Measurements from ENCODE around the gene MCC. TPM values are rescaled to one million over a fixed set of nuclear protein-coding genes. Genes with fewer than 3 reads are reported as not detected.

Gene MCC
- polyA plus RNA-seq (2012; ENCODE audit: insufficient read length, low read depth), result 233 TPM

DNA sequence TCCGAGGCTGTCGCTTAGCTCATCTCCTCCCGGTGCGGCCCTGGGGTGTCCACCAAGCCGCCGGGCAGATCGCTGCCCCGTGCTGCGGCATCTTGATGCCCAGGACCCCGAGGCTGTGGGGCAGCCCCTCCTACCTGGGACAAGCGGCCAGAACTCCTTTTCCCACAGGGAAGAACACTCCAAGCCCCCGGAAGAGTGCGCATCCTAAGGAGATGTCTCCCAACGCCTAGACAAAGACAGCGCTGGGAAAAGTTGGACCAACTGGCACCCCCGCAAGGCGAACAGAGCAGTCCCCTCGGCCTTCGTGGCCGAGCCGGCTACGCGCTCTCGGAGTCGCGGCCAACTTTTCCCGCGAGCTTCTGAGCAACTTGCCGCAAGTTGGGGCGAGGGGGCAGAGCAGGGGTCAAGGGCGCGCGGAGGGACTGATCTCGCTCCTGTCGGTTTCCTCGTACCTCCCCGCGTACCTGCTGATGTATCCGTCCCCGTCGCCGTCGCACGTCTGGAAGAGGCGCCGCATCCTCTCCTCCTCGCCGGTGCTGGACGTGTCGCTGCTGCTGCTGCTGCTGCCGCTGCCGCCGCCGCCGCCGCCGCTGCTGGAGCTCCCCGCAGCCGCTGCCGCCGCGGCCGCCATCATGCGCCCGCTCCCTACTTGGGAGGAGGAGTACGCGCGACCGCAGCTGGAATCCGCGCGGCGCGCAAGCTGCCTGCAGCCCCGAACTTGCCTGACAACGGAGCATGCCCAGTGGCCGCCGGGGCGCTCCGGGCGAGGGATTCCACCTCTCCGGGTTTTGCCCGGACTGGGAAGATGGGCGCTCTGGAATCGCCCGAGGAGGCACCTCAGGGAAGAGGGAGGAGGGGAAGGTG, at the start of gene MCC:
TSS of gene MCC (minus strand) at position 673 of the 864 bp plus-strand sequence.
- TF ChIP-seq POLR2AphosphoS5 (IDR thresholded peaks at IDR 0.05; ENCODE audit: low read depth, low read length) (no peak), TAF1 (IDR thresholded peaks at IDR 0.05; ENCODE audit: borderline replicate concordance, insufficient read depth, low read length) (no peak), SIN3A (IDR thresholded peaks at IDR 0.05; ENCODE audit: borderline replicate concordance, insufficient read depth, low read length) (no peak), FOXP2 (optimal IDR thresholded peaks at IDR 0.05; ENCODE audit: borderline replicate concordance, extremely low read depth, extremely low read length, insufficient read depth) (no peak)
- TF ChIP-seq, protein P1, sequence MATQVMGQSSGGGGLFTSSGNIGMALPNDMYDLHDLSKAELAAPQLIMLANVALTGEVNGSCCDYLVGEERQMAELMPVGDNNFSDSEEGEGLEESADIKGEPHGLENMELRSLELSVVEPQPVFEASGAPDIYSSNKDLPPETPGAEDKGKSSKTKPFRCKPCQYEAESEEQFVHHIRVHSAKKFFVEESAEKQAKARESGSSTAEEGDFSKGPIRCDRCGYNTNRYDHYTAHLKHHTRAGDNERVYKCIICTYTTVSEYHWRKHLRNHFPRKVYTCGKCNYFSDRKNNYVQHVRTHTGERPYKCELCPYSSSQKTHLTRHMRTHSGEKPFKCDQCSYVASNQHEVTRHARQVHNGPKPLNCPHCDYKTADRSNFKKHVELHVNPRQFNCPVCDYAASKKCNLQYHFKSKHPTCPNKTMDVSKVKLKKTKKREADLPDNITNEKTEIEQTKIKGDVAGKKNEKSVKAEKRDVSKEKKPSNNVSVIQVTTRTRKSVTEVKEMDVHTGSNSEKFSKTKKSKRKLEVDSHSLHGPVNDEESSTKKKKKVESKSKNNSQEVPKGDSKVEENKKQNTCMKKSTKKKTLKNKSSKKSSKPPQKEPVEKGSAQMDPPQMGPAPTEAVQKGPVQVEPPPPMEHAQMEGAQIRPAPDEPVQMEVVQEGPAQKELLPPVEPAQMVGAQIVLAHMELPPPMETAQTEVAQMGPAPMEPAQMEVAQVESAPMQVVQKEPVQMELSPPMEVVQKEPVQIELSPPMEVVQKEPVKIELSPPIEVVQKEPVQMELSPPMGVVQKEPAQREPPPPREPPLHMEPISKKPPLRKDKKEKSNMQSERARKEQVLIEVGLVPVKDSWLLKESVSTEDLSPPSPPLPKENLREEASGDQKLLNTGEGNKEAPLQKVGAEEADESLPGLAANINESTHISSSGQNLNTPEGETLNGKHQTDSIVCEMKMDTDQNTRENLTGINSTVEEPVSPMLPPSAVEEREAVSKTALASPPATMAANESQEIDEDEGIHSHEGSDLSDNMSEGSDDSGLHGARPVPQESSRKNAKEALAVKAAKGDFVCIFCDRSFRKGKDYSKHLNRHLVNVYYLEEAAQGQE (IDR thresholded peaks at IDR 0.05; ENCODE audit: insufficient read depth in 1 of 2, low read depth in 2 of 2, low read length in 2 of 2), result no peak

DNA sequence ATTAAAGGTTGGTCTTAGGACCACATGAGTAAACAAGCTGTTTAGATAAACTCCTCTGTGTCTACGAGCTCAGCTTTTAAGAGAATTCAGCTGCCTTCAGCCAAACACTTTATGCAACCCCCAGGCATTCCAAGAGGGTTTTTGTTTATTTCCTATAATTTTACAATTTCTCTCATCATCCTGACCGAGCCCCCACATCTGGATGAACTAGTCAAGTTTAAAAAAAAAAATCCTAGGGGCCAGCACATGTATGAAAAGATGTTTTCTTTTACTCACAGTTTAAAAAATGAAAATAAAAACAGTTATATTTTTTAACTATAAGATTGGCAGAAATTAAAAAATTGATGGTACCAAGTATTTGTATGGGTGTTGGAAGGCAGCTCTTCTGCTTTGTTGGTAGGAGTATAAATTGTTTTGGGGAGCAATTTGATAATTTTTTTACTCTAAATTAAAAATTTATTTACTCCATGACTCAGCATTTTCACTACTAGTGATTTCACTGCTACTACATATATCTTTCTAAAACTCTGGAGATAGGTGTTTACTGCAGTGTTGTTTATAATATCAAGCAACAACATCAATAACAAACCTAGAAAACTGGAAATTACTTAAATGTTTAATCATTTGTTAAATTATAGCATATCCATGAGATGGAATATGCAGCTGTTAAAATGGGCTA, 43.4 kb upstream of the MCC start:
- TF ChIP-seq, protein P1 (IDR thresholded peaks at IDR 0.05; ENCODE audit: insufficient read depth in 1 of 2, low read depth in 2 of 2, low read length in 2 of 2), result no peak
- TF ChIP-seq TAF1 (IDR thresholded peaks at IDR 0.05; ENCODE audit: borderline replicate concordance, insufficient read depth, low read length) (no peak), SIN3A (IDR thresholded peaks at IDR 0.05; ENCODE audit: borderline replicate concordance, insufficient read depth, low read length) (no peak), FOXP2 (optimal IDR thresholded peaks at IDR 0.05; ENCODE audit: borderline replicate concordance, extremely low read depth, extremely low read length, insufficient read depth) (no peak), POLR2AphosphoS5 (IDR thresholded peaks at IDR 0.05; ENCODE audit: low read depth, low read length) (no peak)

DNA sequence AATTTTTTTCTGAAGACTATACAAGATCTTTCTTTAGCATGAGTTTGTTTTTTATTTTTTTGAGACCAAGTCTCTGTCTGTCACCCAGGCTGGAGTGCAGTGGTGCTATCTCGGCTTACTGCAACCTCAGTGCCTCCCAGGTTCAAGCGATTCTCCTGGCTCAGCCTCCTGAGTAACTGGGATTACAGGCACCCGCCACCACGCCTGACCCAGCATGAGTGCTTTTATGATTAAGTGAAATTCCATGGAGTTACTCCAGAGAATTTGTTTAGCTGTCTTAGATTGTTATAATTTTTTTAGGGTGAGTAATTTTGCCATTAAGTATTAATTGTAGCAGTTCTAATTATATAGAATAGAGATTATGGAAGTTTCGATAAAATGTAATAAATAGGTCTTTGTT, 39.5 kb upstream of the MCC start:
- TF ChIP-seq POLR2AphosphoS5 (IDR thresholded peaks at IDR 0.05; ENCODE audit: low read depth, low read length) (no peak), FOXP2 (optimal IDR thresholded peaks at IDR 0.05; ENCODE audit: borderline replicate concordance, extremely low read depth, extremely low read length, insufficient read depth) (no peak), SIN3A (IDR thresholded peaks at IDR 0.05; ENCODE audit: borderline replicate concordance, insufficient read depth, low read length) (no peak), TAF1 (IDR thresholded peaks at IDR 0.05; ENCODE audit: borderline replicate concordance, insufficient read depth, low read length) (no peak)
- TF ChIP-seq, protein P1 (IDR thresholded peaks at IDR 0.05; ENCODE audit: insufficient read depth in 1 of 2, low read depth in 2 of 2, low read length in 2 of 2), result no peak

DNA sequence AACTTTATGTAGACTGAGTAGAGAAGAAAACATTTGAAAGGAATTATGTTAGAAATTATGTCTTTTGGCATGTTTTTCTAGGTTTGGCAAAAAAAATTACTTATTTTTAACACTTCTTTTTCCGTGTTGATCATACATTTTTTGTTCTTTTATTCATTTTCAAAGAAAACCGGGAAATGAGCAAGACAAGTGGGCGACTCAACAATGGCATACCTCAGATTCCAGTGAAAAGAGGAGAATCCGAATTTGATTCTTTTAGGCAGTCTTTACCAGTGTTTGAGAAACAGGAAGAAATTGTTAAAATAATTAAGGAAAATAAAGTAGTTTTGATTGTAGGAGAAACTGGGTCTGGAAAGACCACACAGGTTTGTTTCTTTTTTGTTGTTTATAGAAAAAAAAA, 38.2 kb upstream of the MCC start:
- TF ChIP-seq FOXP2 (optimal IDR thresholded peaks at IDR 0.05; ENCODE audit: borderline replicate concordance, extremely low read depth, extremely low read length, insufficient read depth), result no peak
- TF ChIP-seq, protein P1 (IDR thresholded peaks at IDR 0.05; ENCODE audit: insufficient read depth in 1 of 2, low read depth in 2 of 2, low read length in 2 of 2), result no peak
- TF ChIP-seq TAF1 (IDR thresholded peaks at IDR 0.05; ENCODE audit: borderline replicate concordance, insufficient read depth, low read length), result no peak
